K562 (cell line): ENCODE results near the gene FARSA. TPM values are rescaled to one million over a fixed set of nuclear protein-coding genes. Genes with fewer than 3 reads are reported as not detected.
A peak's percentile ranks its signal among the peaks of the same experiment; 100 is the strongest.

ENCODE experiments used
- AFF4 ChIP-seq: sonication (generic); formaldehyde crosslinking; IDR thresholded peaks from 2 replicates; pipeline ENCODE4 v1.8.0; 2023; ENCODE audit warnings: mild to moderate bottlenecking, missing genetic modification reagents
- ATF4 ChIP-seq: fragments of 450-650 bp; formaldehyde crosslinking; IDR thresholded peaks from 2 replicates; pipeline ENCODE4 v1.4.0; 2022; ENCODE audit warnings: mild to moderate bottlenecking, moderate library complexity
- CHD1 ChIP-seq: fragments of 200-600 bp; sonication (generic); IDR thresholded peaks from one replicate; pipeline ENCODE4 v1.6.1; 2012; ENCODE audit warnings: mild to moderate bottlenecking, moderate library complexity, low read length, inconsistent platforms
- E2F5 ChIP-seq: sonication (generic); formaldehyde crosslinking; IDR thresholded peaks from 2 replicates; pipeline ENCODE4 v1.8.0; 2022; ENCODE audit warnings: mild to moderate bottlenecking, missing genetic modification reagents
- HNRNPK ChIP-seq: fragments of 200-400 bp; formaldehyde crosslinking; IDR thresholded peaks from one replicate; pipeline ENCODE4 v1.6.1; 2018; ENCODE audit warnings: mild to moderate bottlenecking, low read depth, low read length; ENCODE audit not compliant: poor library complexity, severe bottlenecking
- KDM4B ChIP-seq, 2 experiments: fragments of 450-650 bp in 1 of 2; sonication (generic) in 1 of 2; IDR thresholded peaks; 2 replicates each; pipeline ENCODE4 v1.6.1; 2016 to 2017; ENCODE audit warnings: borderline replicate concordance in 2 of 2, antibody characterized with exemption in 1 of 2, low read depth in 1 of 2, mild to moderate bottlenecking in 1 of 2
- KLF6 ChIP-seq: fragments of 250-450 bp; sonication (Bioruptor Pico); IDR thresholded peaks from 2 replicates; pipeline ENCODE4 v1.4.0; 2020; ENCODE audit warnings: mild to moderate bottlenecking, moderate library complexity, borderline replicate concordance
- MBD2 ChIP-seq: sonication (generic); IDR thresholded peaks from 2 replicates; pipeline ENCODE4 v1.6.1; 2016; ENCODE audit warnings: low read depth, borderline replicate concordance
- MYC ChIP-seq, 2 experiments: fragments of 250-450 bp in 1 of 2; sonication (Bioruptor Pico) in 1 of 2; IDR thresholded peaks; 2 replicates each; pipeline versions ENCODE4 v1.5.1 to v1.6.1; 2012 to 2021; ENCODE audit warnings: low read depth in 2 of 2, borderline replicate concordance in 1 of 2, improper control_type of control experiment in 1 of 2, low read length in 1 of 2, mild to moderate bottlenecking in 1 of 2, moderate library complexity in 1 of 2
- OTX1 ChIP-seq: fragments of 450-650 bp; formaldehyde crosslinking; IDR thresholded peaks from 2 replicates; pipeline ENCODE4 v1.4.0; 2022; ENCODE audit warnings: mild to moderate bottlenecking
- PCBP1 ChIP-seq: fragments of 200-400 bp; formaldehyde crosslinking; IDR thresholded peaks from 2 replicates; pipeline ENCODE4 v1.6.1; 2018; ENCODE audit warnings: mild to moderate bottlenecking, low read depth, low read length; ENCODE audit not compliant: poor library complexity, severe bottlenecking
- SNAPC5 ChIP-seq: fragments of 250-450 bp; sonication (Bioruptor Pico); IDR thresholded peaks from 2 replicates; pipeline ENCODE4 v1.8.0; 2021; ENCODE audit warnings: moderate library complexity, mild to moderate bottlenecking, inconsistent platforms
- STAT5A ChIP-seq: IDR thresholded peaks from 2 replicates; pipeline ENCODE4 v1.6.1; 2012; ENCODE audit warnings: low read length, inconsistent platforms, borderline replicate concordance
- TAF15 ChIP-seq: fragments of 200-400 bp; formaldehyde crosslinking; IDR thresholded peaks from 2 replicates; pipeline ENCODE4 v1.6.1; 2017; ENCODE audit warnings: mild to moderate bottlenecking, low read depth, low read length, moderate library complexity
- TOE1 ChIP-seq, 2 experiments: fragments of 450-650 bp in 1 of 2; sonication (generic) in 1 of 2; formaldehyde crosslinking in 1 of 2; IDR thresholded peaks; 2 replicates each; pipeline versions ENCODE4 v1.7.1 to v1.8.0; 2016 to 2022; ENCODE audit warnings: borderline replicate concordance in 2 of 2, mild to moderate bottlenecking in 2 of 2, antibody characterized with exemption in 1 of 2, inconsistent platforms in 1 of 2, low read depth in 1 of 2, missing genetic modification reagents in 1 of 2, moderate library complexity in 1 of 2
- ZFP91 ChIP-seq: sonication (generic); formaldehyde crosslinking; IDR thresholded peaks from 2 replicates; pipeline ENCODE4 v1.8.0; 2022; ENCODE audit warnings: mild to moderate bottlenecking, missing genetic modification reagents
- ZNF785 ChIP-seq: fragments of 250-450 bp; sonication (Bioruptor Pico); IDR thresholded peaks from 2 replicates; pipeline ENCODE4 v1.4.0; 2020; ENCODE audit warnings: mild to moderate bottlenecking
- ZSCAN29 ChIP-seq: fragments of 450-650 bp; IDR thresholded peaks from 2 replicates; pipeline ENCODE4 v1.6.1; 2017
- polyA plus RNA-seq, 8 experiments: library from polyadenylated mRNA; depleted of rRNA in 4 of 8; stranded (reverse) in 5 of 8; unstranded in 3 of 8; fragments of >200 nt; fragmentation: Nextera tagmentation in 2 of 8; fragmentation: Illumina TruSeq in 1 of 8; extraction: Ambion mirVana in 2 of 8; extraction: Trizol in 1 of 8; gene quantifications; 2 replicates each; pipeline versions ENCODE4 v1.2.1 to v1.2.3, GENCODE V29; 2011 to 2014; ENCODE audit warnings: inconsistent platforms in 1 of 8, missing spikeins in 1 of 8
- total RNA-seq, 7 experiments: library from RNA; depleted of rRNA in 6 of 7; stranded (reverse); fragments of >200 nt in 6 of 7; fragmentation: Illumina TruSeq in 2 of 7; extraction: Trizol in 2 of 7; gene quantifications; 2 replicates each; pipeline versions ENCODE4 v1.2.1 to v1.2.3, GENCODE V29; 2011 to 2021; ENCODE audit warnings: low replicate concordance in 1 of 7

Gene FARSA
- total and polyA plus RNA-seq, 9 of the 15 experiments (the other 6 are each of a cell fraction or from before 2014, with no cell fraction given), result 25.2 to 237 (median 89.6) TPM

GRCh38 chr19:12933287-12934072 lies at the start of gene FARSA (continued):
- TF ChIP-seq OTX1 (CRISPR knock-in tag) (no peak), E2F5 (CRISPR knock-in tag) (peak; percentile 57; the same call in 1 of the 2 replicates), HNRNPK (no peak), ATF4 (CRISPR knock-in tag) (no peak; the same call in 1 of the 2 replicates), ZSCAN29 (no peak), SNAPC5 (CRISPR knock-in tag) (no peak), MYC (IDR thresholded peaks at IDR 0.05; ENCODE audit: low read depth, low read length) (peak; percentile 98), MYC (CRISPR knock-in tag; IDR thresholded peaks at IDR 0.05; ENCODE audit: borderline replicate concordance, low read depth) (peak; percentile 72; the same call in 1 of the 2 replicates), STAT5A (no peak), TOE1 (IDR thresholded peaks at IDR 0.05; ENCODE audit: borderline replicate concordance) (no peak), TOE1 (CRISPR knock-in tag; IDR thresholded peaks at IDR 0.05; ENCODE audit: borderline replicate concordance, low read depth) (no peak), KDM4B (IDR thresholded peaks at IDR 0.05; ENCODE audit: borderline replicate concordance in 2 of 2, low read depth in 1 of 2) (peak in 1 of 2 experiments; percentile 98; a peak in 2 of 4 replicates), TAF15 (no peak), PCBP1 (no peak), CHD1 (no peak), KLF6 (CRISPR knock-in tag) (no peak), ZFP91 (0 out of 2 replicates have a peak, but pooled peaks have one; percentile 36), MBD2 (peak; percentile 70; the same call in 1 of the 2 replicates), AFF4 (CRISPR knock-in tag) (peak; percentile 77), ZNF785 (CRISPR knock-in tag) (no peak)
